Measurements from ENCODE around the gene LOXL1. TPM values are rescaled to one million over a fixed set of nuclear protein-coding genes. Genes with fewer than 3 reads are reported as not detected.

The LOXL1 gene
- total RNA-seq, 2 donors from 2014 or later, result 2.3 to 6.9 TPM

GRCh38 chr15:73922186-73923151 lies 3.8 kb upstream of the LOXL1 start:
- H3K4me3 ChIP-seq, result no peak overlapping the region
- H3K36me3 ChIP-seq, result no peaks in the 10 kb centered on the region
- TF ChIP-seq CTCF (IDR thresholded peaks at IDR 0.05), result no peak
- H3K27ac ChIP-seq, result no peak overlapping the region
- H3K4me1 ChIP-seq, result no peaks in the 10 kb centered on the region
- no peak for DNase-seq
- intact Hi-C loops (cut with DNase I), result no loop called here
- no peaks in the 10 kb centered on the region for H3K9me3 ChIP-seq
- H3K9ac ChIP-seq (ENCODE audit: low read depth in 2 of 2, low read length in 2 of 2), result no peak overlapping the region
- no peaks in the 10 kb centered on the region for H3K27me3 ChIP-seq

- Histone ChIP-seq H3K4me1 (no peaks in the 10 kb centered on the region), H3K27me3 (no peaks in the 10 kb centered on the region), H3K9me3 (no peaks in the 10 kb centered on the region), H3K36me3 (no peaks in the 10 kb centered on the region), H3K4me3 (no peak overlapping the region), H3K9ac (ENCODE audit: low read depth in 2 of 2, low read length in 2 of 2) (no peak overlapping the region), H3K27ac (no peak overlapping the region)
- no peak for DNase-seq
- intact Hi-C loops (cut with DNase I), result no loop called here
- TF ChIP-seq CTCF (IDR thresholded peaks at IDR 0.05), result no peak
Observed at GRCh38 chr15:73923156-73923487, 3.1 kb upstream of the LOXL1 start.

GRCh38 chr15:73923488-73924164 lies 2.6 kb upstream of the LOXL1 start:
- intact Hi-C loops (cut with DNase I), result no loop called here
- Histone ChIP-seq H3K4me3 (no peak overlapping the region), H3K9me3 (no peaks in the 10 kb centered on the region), H3K27ac (peak overlapping the region; percentile 71), H3K4me1 (no peaks in the 10 kb centered on the region), H3K27me3 (no peaks in the 10 kb centered on the region), H3K36me3 (no peaks in the 10 kb centered on the region), H3K9ac (ENCODE audit: low read depth in 2 of 2, low read length in 2 of 2) (no peak overlapping the region)
- DNase-seq, result no peak
- TF ChIP-seq CTCF (IDR thresholded peaks at IDR 0.05), result no peak

GRCh38 chr15:73924171-73924921 lies 1.9 kb upstream of the LOXL1 start:
- Histone ChIP-seq H3K36me3 (no peaks in the 10 kb centered on the region), H3K9ac (ENCODE audit: low read depth in 2 of 2, low read length in 2 of 2) (peak overlapping the region; percentile 3 to 14), H3K4me1 (no peaks in the 10 kb centered on the region), H3K27ac (peak overlapping the region; percentile 71), H3K9me3 (no peaks in the 10 kb centered on the region), H3K27me3 (no peaks in the 10 kb centered on the region), H3K4me3 (no peak overlapping the region)
- intact Hi-C loops (cut with DNase I), result no loop called here
- TF ChIP-seq CTCF (IDR thresholded peaks at IDR 0.05), result no peak
- DNase-seq, result no peak

- no peak overlapping the region for H3K4me3 ChIP-seq
- no peaks in the 10 kb centered on the region for H3K9me3 ChIP-seq
- H3K9ac ChIP-seq (ENCODE audit: low read depth in 2 of 2, low read length in 2 of 2), result peak overlapping the region; percentile 58 to 61
- no peaks in the 10 kb centered on the region for H3K4me1 ChIP-seq
- no peaks in the 10 kb centered on the region for H3K27me3 ChIP-seq
- no peaks in the 10 kb centered on the region for H3K36me3 ChIP-seq
- TF ChIP-seq CTCF (IDR thresholded peaks at IDR 0.05), result no peak
- peak overlapping the region; percentile 14 for H3K27ac ChIP-seq
- intact Hi-C loops (cut with DNase I), result no loop called here
- DNase-seq, result no peak
Observed at GRCh38 chr15:73925848-73926218, 429 bp upstream of the LOXL1 start.

All from colonic mucosa (tissue), 4 donors.